Embryonic facial prominence (tissue), 1 donor: ENCODE measurements around the gene LDLRAD1.
A peak's percentile ranks its signal among the peaks of the same experiment; 100 is the strongest.
"Not testable (repeated sequence)": the region's sequence is repeated elsewhere in the genome, so short reads cannot be mapped to it uniquely, and the experiment has no call there.

ENCODE experiments used
- DNase-seq: peaks from one replicate; pipeline ENCODE4 v3.0.0-alpha.2; 2016; ENCODE audit errors: extremely low spot score

Gene LDLRAD1

GRCh38 chr1:54017979-54018378 lies at the start of gene LDLRAD1:
Gene LDLRAD1, minus strand, starts transcription at chr1:54018186. Its CDS starts 74 bp downstream, at chr1:54018112.
- DNase-seq, result no peak

GRCh38 chr1:54064299-54064698 lies 46.3 kb upstream of the LDLRAD1 start:
- DNase-seq, result no peak

GRCh38 chr1:54054438-54054749 lies 36.4 kb upstream of the LDLRAD1 start:
- DNase-seq, result no peak

GRCh38 chr1:54053745-54054437 lies 35.9 kb upstream of the LDLRAD1 start:
- no peak for DNase-seq

GRCh38 chr1:54052934-54053744 lies 35.2 kb upstream of the LDLRAD1 start, which contains the start of the genes TCEANC2 and TMEM59:
Gene TCEANC2, plus strand, starts transcription at chr1:54053608. Its CDS starts 815 bp downstream, at chr1:54054423.
Gene TMEM59, minus strand, starts transcription at chr1:54053204. Its CDS starts 16 bp downstream, at chr1:54053188.
- DNase-seq, result peak; percentile 97

GRCh38 chr1:54052431-54052933 lies 34.5 kb upstream of the LDLRAD1 start:
- peak; percentile 24 for DNase-seq

GRCh38 chr1:54051933-54052430 lies 34.0 kb upstream of the LDLRAD1 start:
- peak; percentile 20 for DNase-seq

- DNase-seq, result not testable (repeated sequence)
These were observed 32.4 kb upstream of the LDLRAD1 start for GRCh38 chr1:54050435-54050834.

- DNase-seq, result no peak
These were observed 29.7 kb upstream of the LDLRAD1 start for GRCh38 chr1:54047384-54048305.

- DNase-seq, result no peak
These were observed 28.8 kb upstream of the LDLRAD1 start for GRCh38 chr1:54046671-54047383.

- no peak for DNase-seq
These were observed 27.5 kb upstream of the LDLRAD1 start for GRCh38 chr1:54045496-54045895.

GRCh38 chr1:54041806-54042205 lies 23.8 kb upstream of the LDLRAD1 start:
- DNase-seq, result no peak

- DNase-seq, result no peak
These were observed 19.5 kb upstream of the LDLRAD1 start for GRCh38 chr1:54037476-54037875.

- DNase-seq, result no peak
These were observed 10.6 kb upstream of the LDLRAD1 start for GRCh38 chr1:54028306-54029251.

- DNase-seq, result no peak
These were observed 9.9 kb upstream of the LDLRAD1 start for GRCh38 chr1:54027848-54028247.

GRCh38 chr1:54024811-54025210 lies 6.8 kb upstream of the LDLRAD1 start:
- not testable (repeated sequence) for DNase-seq

GRCh38 chr1:54024358-54024757 lies 6.4 kb upstream of the LDLRAD1 start:
- DNase-seq, result no peak

- DNase-seq, result not testable (repeated sequence)
These were observed 1.7 kb upstream of the LDLRAD1 start for GRCh38 chr1:54019562-54020176.

- DNase-seq, result no peak
These were observed 649 bp upstream of the LDLRAD1 start for GRCh38 chr1:54018635-54019034.
